ENCODE data around the gene PRUNE2. TPM values are rescaled to one million over a fixed set of nuclear protein-coding genes. Genes with fewer than 3 reads are reported as not detected.

The PRUNE2 gene
- total and polyA plus RNA-seq, 9 of the 15 experiments (the other 6 are each of a cell fraction or from before 2014, with no cell fraction given), result 0.05 to 0.45 (median 0.18) TPM; not detected in 1

DNA sequence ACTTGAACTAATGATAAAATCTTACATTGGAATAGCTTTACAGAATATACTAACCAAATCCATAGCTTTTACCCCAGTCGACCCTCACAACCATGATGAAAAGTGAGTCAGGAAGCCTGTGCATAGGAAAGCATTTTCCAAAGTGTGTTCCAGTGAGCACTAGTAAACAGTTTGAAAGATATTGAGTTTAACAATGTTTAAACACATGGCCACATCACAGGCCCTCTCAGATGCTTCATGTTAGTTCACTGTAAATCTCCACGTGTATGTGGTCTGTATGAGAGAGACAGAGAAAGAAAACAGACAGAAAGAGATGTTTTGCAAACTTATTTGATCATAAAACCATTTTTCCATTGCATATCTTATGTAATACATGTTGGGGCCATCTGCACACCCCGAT, 27.0 kb downstream of the PRUNE2 start (continued):
- TF ChIP-seq SIN3B (IDR thresholded peaks at IDR 0.05; ENCODE audit: low read depth) (no peak), ZNF140 (CRISPR knock-in tag; IDR thresholded peaks at IDR 0.05) (no peak), EP300 (IDR thresholded peaks at IDR 0.05; ENCODE audit: low read length) (no peak), HDAC2 (IDR thresholded peaks at IDR 0.05) (no peak), MECOM (CRISPR knock-in tag; IDR thresholded peaks at IDR 0.05) (no peak)
- TF ChIP-seq, protein P1, sequence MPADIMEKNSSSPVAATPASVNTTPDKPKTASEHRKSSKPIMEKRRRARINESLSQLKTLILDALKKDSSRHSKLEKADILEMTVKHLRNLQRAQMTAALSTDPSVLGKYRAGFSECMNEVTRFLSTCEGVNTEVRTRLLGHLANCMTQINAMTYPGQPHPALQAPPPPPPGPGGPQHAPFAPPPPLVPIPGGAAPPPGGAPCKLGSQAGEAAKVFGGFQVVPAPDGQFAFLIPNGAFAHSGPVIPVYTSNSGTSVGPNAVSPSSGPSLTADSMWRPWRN (IDR thresholded peaks at IDR 0.05; ENCODE audit: low read depth), result no peak

DNA sequence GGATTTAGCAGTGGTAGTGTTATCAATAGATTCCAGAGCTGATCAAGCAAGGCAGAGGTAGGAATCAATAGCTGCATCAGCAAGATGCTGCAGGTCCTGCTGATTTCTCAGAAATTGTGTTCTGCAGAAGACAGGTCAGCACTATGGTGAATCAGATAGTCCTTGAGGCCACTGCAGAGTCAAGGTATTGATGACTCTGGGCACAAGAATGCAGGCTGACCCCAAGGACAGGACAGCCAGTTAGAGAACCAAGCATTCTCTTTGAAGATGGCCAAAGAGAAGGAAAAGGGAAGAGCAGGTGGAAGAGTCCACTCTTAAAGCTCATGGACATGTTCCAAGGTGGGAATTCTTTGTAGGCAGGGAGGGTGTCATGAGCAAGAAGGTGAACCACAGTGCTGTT, 28.0 kb downstream of the PRUNE2 start:
- no peak for FAIRE-seq
- CTCF ChIA-PET (ENCODE audit: low intra/inter-chr PET ratio), result no interaction called here

More for the DNA sequence above, 28.0 kb downstream of the PRUNE2 start:
- no peak overlapping the region for H2AFZ ChIP-seq (ENCODE audit: low read depth, low read length)
- no peaks in the 10 kb centered on the region for H3K9me1 ChIP-seq (ENCODE audit: control insufficient read depth, insufficient read depth, low read length)
- ATAC-seq (no peak), DNase-seq (ENCODE audit: extremely low read depth in 1 of 4, low spot score in 3 of 4) (no peak)
- H3K27me3 ChIP-seq (ENCODE audit: control insufficient read depth in 2 of 2, insufficient read depth in 2 of 2, low read length in 2 of 2), result no peaks in the 10 kb centered on the region
- TF ChIP-seq, protein P2, sequence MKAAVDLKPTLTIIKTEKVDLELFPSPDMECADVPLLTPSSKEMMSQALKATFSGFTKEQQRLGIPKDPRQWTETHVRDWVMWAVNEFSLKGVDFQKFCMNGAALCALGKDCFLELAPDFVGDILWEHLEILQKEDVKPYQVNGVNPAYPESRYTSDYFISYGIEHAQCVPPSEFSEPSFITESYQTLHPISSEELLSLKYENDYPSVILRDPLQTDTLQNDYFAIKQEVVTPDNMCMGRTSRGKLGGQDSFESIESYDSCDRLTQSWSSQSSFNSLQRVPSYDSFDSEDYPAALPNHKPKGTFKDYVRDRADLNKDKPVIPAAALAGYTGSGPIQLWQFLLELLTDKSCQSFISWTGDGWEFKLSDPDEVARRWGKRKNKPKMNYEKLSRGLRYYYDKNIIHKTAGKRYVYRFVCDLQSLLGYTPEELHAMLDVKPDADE (conservative IDR thresholded peaks at IDR 0.05; ENCODE audit: control insufficient read depth, low read depth, low read length), result no peak
- TF ChIP-seq POLR2B (IDR thresholded peaks at IDR 0.05; ENCODE audit: low read depth, partially characterized antibody), result no peak
- TF ChIP-seq KAT7 (CRISPR knock-in tag; IDR thresholded peaks at IDR 0.05; ENCODE audit: borderline replicate concordance), result no peak
- no peak for TF ChIP-seq ZNF232 (CRISPR knock-in tag; IDR thresholded peaks at IDR 0.05)
- TF ChIP-seq CBFA2T3 (IDR thresholded peaks at IDR 0.05), result peak; percentile 13; the same call in 1 of the 2 replicates
- TF ChIP-seq RBBP5 (IDR thresholded peaks at IDR 0.05; ENCODE audit: borderline replicate concordance, insufficient read depth, low read length, poor library complexity, severe bottlenecking), result no peak
- BruUV-seq (replicated peaks), result no TSS peak
- in situ Hi-C loops (cut with MboI), result no loop called here
- H3K79me2 ChIP-seq (ENCODE audit: control insufficient read depth, insufficient read depth, low read length), result no peaks in the 10 kb centered on the region
- H4K20me1 ChIP-seq (replicated peaks; ENCODE audit: control insufficient read depth, insufficient read depth, low read length), result no peaks in the 10 kb centered on the region
- H3K36me3 ChIP-seq (ENCODE audit: control insufficient read depth, insufficient read depth, low read length), result no peaks in the 10 kb centered on the region
- H3K9me3 ChIP-seq (replicated peaks; ENCODE audit: control insufficient read depth, insufficient read depth, low read depth, low read length), result no peaks in the 10 kb centered on the region
- no peak overlapping the region for H3K9ac ChIP-seq (ENCODE audit: insufficient read depth in 1 of 2, low read depth in 2 of 2, low read length in 2 of 2)
- POLR2A ChIA-PET, result no interaction called here
- intact Hi-C loops (cut with micrococcal nuclease), result no loop called here
- no peak overlapping the region for H3K27ac ChIP-seq (ENCODE audit: extremely low read depth, low read depth, low read length)
- H3K4me2 ChIP-seq (ENCODE audit: insufficient read depth, low read length), result no peak overlapping the region
- H3K4me1 ChIP-seq (replicated peaks in 1 of 2; ENCODE audit: control insufficient read depth in 2 of 2, insufficient read depth in 2 of 2, low read length in 2 of 2), result no peaks in the 10 kb centered on the region
- no peak overlapping the region for H3K4me3 ChIP-seq

Data from K562 (cell line).